GM18507 (cell line): ENCODE measurements around the gene QPRT.
"Not testable (repeated sequence)": the region's sequence is repeated elsewhere in the genome, so short reads cannot be mapped to it uniquely, and the experiment has no call there.

Source experiments
- DNase-seq: peaks from one replicate; pipeline ENCODE4 v3.0.0; 2011; ENCODE audit warnings: low read depth; ENCODE audit not compliant: insufficient read length; ENCODE audit errors: extremely low spot score
- FAIRE-seq: peaks from 2 replicates; lab custom pipeline; 2011; peaks lifted over from hg19 to GRCh38; lab: Jason Lieb, UNC

QPRT gene

DNA sequence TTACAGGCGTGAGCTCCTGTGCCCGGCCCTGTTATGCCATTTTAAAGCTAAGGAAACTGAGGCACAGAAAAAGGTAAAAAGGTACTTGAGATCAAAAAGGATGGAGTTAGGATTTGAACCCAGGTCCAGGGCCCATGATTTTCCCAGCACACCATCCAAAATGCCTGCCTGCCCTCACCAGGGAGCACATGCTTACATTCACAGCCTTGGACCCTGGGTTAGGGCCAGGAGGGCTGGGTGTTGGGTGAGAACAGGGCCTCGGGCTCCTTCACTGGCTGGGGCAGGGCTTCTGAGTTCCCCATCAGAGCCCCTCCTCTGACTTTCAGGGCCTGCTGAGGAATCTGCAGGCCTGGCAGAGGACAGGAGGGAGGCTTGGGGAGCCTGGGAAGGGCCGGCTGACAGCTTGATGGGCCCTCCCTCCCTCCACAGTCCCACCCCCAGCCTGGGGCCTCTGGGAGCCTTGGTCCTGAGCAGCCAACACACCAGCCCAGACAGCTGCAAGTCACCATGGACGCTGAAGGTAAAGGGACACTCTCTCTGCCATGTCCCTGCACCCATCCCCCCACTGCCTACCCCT, at the start of gene QPRT:
TSS of gene QPRT (plus strand) at position 490 of the 577 bp plus-strand sequence. CDS start at position 508, 18 bp downstream.
- DNase-seq (no peak), FAIRE-seq (peak; percentile 53)

DNA sequence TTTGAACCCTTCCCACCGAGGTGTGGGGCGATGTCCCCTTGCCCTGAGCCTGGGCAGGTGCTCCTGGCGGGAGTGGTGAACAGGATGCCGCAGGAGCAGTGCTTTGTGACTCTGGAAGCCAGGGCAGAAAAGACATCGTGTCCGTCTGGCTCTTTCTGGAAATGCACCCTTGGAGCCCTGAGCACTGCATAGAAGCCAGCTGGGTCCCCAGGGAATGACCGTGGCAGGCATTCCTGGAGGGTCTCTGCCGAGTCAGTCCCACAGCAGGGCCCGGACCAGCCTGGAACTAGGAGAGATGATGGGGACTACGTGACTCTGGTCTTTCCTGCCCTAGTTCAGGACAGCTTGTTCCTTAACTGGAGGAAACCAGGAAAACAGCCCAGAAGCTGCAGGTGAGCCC, 49.7 kb upstream of the QPRT start:
- DNase-seq, FAIRE-seq: not testable (repeated sequence)

DNA sequence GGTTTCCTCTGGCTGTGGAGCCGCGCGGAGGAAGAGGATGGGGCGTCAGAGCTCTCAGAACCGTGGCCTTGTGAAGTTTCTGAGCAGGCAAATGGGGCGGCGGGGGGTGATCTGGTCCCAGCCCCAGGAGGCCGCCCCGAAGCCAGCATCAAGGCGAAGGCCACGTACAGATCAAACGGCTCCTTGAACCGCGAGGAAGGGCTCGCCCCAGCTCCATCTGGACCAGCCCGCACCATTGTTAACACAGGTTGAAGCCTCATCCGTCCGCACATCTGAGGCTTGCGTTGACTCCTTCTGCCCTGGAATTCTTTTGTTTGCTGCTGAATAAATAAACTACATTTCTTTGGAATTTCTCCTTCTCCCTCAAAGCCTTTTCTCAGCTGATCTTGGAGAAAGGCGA, 47.3 kb upstream of the QPRT start:
- DNase-seq, FAIRE-seq: not testable (repeated sequence)

DNA sequence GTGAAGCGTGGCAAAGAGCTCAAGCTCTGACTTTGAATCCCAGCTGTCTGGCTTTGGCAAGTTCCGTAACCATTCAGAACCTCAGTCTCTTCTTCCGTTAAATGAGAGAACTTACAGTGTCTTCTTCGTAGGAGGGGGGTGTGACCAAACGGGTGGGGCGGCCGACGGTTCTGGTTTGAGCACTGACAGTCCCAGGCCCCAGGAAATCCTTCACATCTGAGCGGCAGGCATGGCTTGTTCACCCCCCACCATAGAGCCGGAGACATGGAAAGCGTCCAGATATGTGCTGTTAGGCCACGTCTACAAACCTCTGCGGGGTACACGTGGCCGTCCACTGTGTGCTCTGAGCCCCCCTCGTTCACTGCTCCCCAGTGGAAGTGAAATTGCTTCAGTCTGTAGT, 43.1 kb upstream of the QPRT start:
- not testable (repeated sequence) for FAIRE-seq, DNase-seq

DNA sequence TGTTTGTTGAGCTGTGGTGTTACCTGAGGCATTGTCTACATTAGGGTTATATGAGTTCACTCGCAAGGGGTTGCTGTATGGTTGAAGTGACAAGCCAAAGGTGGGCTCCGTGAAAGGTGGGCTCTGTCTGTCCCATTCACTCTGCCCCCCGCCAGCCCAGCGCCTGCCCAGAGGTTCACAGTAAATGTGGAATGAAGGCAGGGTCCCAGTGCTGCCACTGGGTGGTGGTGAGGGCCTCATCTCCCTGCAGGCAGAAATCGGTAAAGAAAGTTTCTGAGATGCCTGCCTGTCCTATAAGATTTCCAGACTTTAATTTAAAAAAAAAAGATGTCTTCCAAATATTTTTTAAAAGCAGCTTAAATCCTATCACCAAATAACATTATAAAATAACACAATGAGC, 42.6 kb upstream of the QPRT start:
- not testable (repeated sequence) for DNase-seq, FAIRE-seq

DNA sequence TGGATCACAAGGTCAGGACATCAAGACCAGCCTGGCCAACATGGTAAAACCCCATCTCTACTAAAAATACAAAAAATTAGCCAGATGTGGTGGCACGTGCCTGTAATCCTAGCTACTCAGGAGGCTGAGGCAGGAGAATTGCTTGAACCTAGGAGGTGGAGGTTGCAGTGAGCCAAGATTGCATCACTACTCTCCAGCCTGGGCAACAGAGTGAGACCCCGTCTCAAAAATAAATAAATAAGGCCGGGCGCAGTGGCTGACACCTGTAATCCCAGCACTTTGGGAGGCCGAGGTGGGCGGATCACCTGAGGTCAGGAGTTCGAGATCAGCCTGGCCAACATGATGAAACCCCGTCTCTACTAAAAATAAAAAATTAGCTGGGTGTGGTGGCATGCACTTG, 40.2 kb upstream of the QPRT start:
- FAIRE-seq, DNase-seq: not testable (repeated sequence)

DNA sequence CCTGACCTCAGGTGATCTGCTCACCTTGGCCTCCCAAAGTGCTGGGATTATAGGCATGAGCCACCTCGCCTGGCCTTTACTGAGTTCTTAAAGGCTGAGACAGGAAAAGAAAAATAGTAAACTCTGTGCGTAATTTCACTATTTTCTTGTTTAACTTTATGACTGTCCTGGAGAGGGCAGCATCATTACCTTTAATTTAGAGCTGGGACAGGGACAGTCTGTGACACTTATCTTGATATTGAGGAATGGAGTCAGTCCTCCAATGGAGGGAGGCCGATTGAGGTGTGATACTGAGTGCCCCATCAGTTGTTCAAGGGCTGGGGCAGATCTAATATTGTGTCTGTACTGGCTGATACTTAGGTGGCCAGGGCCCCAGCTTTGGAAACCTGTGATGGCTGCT, 37.4 kb upstream of the QPRT start:
- DNase-seq (no peak), FAIRE-seq (no peak)

DNA sequence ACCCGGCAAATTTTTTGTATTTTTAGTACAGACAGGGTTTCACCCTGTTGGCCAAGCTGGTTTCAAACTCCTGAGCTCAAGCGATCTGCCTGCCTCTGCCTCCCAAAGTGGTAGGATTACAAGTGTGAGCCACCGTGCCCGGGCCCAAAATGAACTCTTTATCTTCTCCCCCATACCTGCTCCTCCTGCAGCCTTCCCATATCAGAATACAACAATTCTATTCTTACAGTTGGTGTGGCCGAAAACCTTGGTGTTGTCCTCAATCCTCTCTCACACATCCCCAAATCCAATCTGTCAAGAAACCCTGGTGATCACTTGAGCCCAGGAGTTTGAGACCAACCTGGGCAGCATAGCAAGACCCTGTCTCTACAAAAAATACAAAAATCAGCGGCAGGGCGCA, 35.4 kb upstream of the QPRT start:
- FAIRE-seq (no peak), DNase-seq (no peak)

DNA sequence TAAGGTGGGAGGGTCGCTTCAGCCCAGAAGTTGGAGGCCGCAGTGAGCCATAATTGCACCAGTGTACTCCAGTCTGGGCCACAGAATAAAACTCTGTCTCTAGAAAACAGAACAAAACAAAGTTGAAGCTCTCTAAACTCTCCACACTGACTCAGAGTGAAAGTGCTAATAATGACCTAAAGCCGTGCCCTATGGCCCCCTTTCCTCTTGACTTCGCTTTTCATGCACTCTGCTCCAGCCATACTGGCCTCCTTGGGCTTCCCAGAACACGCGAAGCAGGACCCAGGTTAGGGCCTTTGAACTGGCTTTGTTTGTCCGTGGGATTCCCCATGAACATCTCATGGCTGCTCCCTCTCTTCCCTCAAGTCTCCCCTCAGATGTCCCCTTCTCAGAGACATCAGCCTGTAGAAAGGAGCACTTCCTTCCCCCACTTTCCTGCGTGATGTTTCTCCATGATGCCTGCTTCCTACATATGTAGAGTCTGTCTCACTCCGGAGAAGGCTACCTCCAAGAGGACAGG, 34.6 kb upstream of the QPRT start:
- DNase-seq: no peak

DNA sequence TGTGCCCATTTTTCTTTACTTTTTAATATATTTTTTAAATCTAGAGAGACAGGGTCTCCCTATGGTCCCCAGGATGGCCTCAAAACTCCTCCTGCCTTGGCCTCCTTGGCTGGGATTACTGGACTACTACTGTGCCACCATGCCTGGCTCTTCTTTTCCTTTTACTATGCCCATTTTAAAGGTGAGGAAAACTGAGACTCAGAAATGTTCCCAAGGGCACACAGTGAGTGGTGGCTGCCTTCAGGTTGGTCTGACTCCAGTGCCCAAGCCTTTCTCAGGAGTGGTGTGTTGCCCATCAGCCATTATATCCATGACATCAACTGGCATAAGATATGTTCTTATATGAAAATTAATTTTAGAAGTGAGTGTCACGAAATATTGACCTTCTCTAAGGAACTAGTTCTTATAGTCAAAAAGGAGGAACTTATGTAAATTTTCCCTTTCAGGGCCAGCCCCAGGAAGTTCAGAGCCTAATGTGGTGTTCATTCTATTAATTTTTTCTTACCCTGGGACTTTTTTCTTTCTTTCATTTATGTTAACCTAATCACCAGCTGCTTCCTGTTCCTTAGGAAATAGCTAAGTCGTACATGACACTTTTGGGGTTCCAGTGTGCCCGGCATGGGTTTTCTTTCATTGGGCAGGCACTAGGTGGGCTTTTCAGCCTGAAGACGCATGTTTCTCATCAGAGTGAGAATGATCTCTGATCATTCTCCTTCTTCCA, 33.8 kb upstream of the QPRT start:
- DNase-seq (no peak), FAIRE-seq (no peak)

More for the DNA sequence above, 34.6 kb upstream of the QPRT start:
- peak; percentile 86 for FAIRE-seq

DNA sequence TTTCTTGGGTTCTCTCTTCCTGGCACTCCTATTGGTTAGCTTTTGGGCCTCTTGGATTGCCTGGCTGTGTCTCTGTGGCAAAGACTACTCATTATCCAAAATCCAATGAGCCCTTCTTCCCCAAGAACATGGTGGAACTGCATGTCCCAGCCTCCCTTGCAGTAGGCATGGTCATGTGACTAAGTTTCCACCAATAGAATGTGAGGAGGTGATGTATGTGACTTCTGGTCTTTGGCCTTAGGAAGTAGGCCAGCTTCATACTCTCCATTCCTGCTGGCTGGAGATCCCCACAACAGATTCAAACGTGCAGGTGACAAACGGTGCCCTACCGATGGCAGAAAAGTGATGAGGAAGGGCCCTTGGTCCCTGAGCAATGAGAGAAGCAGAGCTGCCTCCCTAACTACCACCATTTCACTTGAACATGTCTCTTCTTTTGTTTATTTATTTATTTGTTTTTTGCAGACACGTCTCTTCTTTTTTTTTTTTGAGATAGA, 33.2 kb upstream of the QPRT start:
- DNase-seq (no peak), FAIRE-seq (peak; percentile 92)

DNA sequence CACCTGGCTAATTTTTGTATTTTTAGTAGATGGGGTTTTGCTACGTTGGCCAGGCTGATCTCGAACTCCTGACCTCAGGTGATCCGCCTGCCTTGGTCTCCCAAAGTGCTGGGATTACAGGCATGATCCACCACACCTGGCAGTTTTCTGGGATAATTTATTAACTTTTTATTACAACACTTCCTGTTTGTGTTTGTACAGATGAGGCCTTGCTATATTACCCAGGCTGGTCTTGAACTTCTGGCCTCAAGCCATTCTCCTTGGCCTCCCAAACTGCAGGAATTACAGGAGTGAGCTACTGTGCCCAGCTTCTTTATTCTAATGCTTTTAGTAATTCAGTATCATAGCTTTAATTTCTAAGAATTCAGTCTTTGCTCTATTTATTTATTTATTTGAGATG, 32.0 kb upstream of the QPRT start:
- FAIRE-seq: no peak

DNA sequence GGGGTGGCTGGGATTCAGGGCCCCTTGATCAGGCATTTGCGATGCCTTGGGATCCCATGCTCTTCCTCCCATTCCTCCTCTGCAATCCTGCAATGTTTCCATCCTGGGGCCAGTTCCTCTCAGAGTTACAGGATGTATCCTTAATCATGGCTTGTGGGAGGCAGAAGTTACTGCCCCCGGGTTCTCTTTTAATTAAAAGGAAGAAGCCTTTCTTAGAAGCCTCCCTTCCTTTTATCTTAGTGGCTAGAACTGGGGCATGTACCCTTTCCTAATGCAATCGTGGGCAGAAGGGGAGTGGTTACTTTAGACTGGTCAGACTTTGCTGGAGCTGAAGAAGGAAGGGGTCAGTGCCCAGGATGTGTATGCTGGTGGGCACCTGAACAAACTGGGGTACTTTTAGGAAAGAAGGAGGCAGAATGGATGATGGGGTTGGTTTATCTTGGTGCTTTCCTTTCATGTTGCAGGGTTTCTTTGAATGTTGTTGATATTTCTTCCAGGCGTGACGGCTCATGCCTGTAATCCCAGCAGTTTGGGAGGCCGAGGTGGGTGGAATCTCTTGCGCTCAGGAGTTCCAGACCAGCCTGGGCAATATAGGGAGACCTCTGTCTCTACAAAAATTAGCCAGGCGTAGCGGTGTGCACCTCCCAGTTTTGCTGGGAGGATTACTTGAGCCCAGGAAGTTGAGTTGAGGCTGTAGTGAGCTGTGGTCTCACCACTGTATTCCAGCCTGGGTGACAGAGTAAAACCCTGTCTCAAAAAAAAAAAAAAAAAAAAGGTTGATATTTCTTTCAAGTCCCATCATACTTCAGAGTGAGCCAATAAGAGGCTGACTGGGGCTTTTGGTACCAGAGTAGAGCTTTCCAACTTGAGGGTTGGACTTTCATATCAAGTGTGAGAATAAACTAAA, 29.1 kb upstream of the QPRT start:
- DNase-seq (no peak), FAIRE-seq (no peak)

More for the DNA sequence above, 32.0 kb upstream of the QPRT start:
- DNase-seq: no peak

DNA sequence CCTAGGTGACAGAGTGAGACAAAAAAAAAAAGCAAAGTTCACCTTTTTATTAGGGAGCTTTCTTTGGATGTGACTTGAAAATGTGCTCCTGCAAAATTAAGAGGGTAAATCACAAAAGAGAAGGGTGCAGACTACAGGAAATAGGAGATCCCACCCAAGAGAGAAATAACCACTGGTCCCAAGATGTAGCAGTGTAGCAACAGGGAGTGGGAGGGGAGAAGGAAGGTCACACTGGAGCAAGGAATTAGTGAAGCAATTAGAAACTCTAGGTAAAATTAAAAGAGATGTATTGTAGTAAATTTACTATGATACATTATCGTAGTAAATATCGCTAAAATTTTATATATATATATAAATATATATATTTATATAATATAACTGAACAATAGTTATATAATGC, 28.2 kb upstream of the QPRT start:
- FAIRE-seq (no peak), DNase-seq (no peak)

DNA sequence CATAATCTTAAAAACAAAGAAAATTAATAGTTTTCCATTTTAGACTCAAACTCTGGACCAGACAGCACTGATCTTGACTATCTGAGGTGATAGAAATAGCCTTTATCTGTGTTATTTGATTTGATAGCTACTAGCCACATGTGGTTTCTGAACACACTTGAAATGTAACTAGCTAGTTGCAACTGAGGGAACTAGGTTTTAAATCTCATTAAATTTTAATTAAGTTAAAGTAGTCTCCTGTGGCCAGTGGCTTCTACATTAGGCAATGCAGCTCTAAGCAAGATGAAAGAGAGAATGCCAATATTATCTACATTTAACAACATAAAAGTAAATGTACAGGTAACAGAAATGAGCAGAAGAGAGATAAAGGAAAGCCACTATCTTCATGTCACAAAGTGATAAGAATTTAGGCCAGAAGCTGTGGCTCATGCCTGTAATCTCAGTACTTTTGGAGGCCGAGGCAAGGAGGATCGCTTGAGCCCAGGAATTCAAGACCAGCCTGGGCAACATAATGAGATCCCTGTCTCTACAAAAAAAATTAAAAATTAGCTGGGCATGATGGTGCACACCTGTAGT, 27.1 kb upstream of the QPRT start:
- FAIRE-seq (no peak), DNase-seq (no peak)

DNA sequence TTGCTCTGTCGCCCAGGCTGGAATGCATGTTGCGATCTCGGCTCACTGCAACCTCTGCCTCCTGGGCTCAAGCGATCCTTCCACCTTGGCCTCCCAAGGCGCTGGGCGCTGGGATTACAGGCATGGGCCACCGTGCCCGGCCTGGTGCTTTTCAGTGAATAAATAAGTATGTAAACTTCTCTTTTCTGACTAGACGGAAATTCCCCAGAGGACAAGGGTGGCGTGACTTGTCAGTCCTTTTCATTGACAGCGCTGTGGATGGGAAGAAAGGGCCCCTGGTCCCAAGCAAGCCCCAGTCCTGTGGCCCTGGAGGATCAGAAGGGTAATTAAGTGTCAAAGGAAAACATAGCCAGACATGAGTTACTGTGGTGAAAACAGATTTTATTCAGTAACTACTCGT, 25.5 kb upstream of the QPRT start:
- FAIRE-seq (peak; percentile 78), DNase-seq (no peak)

DNA sequence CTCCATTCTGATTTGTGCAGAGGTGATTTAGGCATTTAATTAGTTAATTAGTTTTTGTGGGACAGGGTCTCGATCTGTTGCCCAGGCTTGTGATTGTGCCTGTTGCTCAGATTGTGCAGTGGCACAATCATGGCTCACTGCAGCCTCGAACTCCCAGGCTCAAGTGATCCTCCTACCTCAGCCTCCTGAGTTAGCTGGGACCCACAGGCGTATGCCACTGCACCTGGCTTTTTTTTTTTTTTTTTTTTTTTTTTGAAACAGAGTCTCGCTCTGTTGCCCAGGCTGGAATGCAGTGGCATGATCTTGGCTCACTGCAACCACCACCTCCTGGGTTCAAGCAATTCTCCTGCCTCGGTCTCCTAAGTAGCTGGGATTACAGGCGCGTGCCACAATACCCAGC, 25.1 kb upstream of the QPRT start:
- DNase-seq, FAIRE-seq: not testable (repeated sequence)

DNA sequence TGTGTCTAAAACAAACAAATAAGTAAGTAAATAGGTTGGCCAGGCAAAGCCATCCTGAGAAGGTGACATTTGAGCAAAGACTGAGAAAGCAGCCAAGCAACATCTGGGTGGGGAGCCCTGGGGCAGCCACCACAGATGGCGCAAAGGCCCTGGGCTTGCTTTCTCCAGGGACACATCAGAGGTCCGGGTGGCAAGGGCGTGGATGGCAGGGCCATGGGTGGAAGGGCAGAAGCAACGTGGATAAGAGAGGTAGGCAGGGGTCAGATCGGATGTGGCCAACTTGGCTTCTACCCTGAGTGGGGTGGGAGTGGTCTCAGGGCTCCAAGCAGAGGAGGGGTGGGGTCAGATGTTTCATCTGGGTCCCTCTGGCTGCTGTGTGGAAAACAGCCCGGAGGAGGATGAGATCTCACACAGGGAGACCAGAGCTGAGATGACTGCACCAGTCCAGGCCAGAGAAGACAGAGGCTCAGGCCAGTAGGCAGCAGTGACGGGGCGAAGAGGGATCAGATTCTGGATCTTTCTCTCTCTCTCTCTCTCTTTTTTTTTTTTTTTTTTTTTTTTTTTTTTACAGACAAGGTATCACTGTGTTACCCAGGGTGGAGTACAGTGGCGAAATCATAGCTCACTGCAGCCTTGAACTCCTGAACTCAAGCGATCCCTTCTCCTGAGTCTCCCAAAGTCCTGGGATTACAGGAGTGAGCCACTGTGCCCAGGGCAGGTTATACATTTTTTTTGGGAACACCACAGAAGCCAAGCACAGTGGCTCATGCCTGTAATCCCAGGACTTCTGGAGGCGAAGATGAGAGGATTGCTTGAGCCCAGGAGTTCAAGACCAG, 22.1 kb upstream of the QPRT start:
- no peak for FAIRE-seq
- DNase-seq: no peak

DNA sequence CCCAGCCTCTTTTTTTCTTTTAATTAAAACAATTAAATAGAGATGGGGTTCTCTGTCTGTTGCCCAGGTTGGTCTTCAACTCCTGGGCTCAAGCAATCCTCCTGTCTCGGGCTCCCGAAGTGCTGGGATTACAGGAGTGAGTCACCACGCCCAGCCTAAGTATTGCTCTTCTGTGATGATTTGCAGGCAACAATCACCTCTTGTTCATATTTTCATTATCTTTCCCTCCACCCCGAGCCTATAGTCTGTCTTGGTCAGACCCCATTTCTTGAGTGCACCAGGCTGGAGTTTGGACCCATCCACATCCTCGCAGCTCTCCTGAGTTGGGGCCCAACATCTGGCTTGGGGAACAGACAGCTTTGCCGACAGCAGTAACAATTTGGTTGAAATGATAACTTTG, 20.3 kb upstream of the QPRT start:
- FAIRE-seq (no peak), DNase-seq (no peak)
